CD4-positive, alpha-beta T cell treated with Interleukin-21 for 1 hour (primary cell): ENCODE results near the gene TBC1D8.

ENCODE experiments used
- DNase-seq: peaks from one replicate; pipeline ENCODE4 v3.0.0-alpha.2; 2020

TBC1D8 gene

GRCh38 chr2:101133492-101134100, 17.6 kb downstream of the TBC1D8 start:
- DNase-seq, result no peak

GRCh38 chr2:101132202-101132601, 19.0 kb downstream of the TBC1D8 start:
- no peak for DNase-seq

- no peak for DNase-seq
These were observed 21.1 kb downstream of the TBC1D8 start for GRCh38 chr2:101130081-101130480.

GRCh38 chr2:101127319-101128056, 23.7 kb downstream of the TBC1D8 start:
- no peak for DNase-seq

GRCh38 chr2:101125808-101126207, 25.4 kb downstream of the TBC1D8 start:
- no peak for DNase-seq

- DNase-seq, result no peak
These were observed 25.8 kb downstream of the TBC1D8 start for GRCh38 chr2:101125374-101125773.

GRCh38 chr2:101124643-101125366, 26.4 kb downstream of the TBC1D8 start:
- no peak for DNase-seq

- no peak for DNase-seq
These were observed 27.2 kb downstream of the TBC1D8 start for GRCh38 chr2:101123795-101124471.

- no peak for DNase-seq
These were observed 30.0 kb downstream of the TBC1D8 start for GRCh38 chr2:101121174-101121573.

GRCh38 chr2:101120124-101120996, 30.8 kb downstream of the TBC1D8 start:
- DNase-seq, result no peak

- no peak for DNase-seq
These were observed 31.8 kb downstream of the TBC1D8 start for GRCh38 chr2:101119431-101119830.

GRCh38 chr2:101116841-101117552, 34.2 kb downstream of the TBC1D8 start:
- DNase-seq, result no peak

- DNase-seq, result no peak
These were observed 34.8 kb downstream of the TBC1D8 start for GRCh38 chr2:101116348-101116747.

- DNase-seq, result no peak
These were observed 35.5 kb downstream of the TBC1D8 start for GRCh38 chr2:101115664-101116063.

GRCh38 chr2:101114815-101115214, 36.4 kb downstream of the TBC1D8 start:
- no peak for DNase-seq

- no peak for DNase-seq
These were observed 36.9 kb downstream of the TBC1D8 start for GRCh38 chr2:101114268-101114783.

GRCh38 chr2:101113441-101114267, 37.5 kb downstream of the TBC1D8 start:
- no peak for DNase-seq

GRCh38 chr2:101112772-101113157, 38.4 kb downstream of the TBC1D8 start:
- no peak for DNase-seq

- no peak for DNase-seq
These were observed 39.0 kb downstream of the TBC1D8 start for GRCh38 chr2:101111917-101112771.
